Activated CD8-positive, alpha-beta memory T cell treated with anti-CD3 and anti-CD28 coated beads, Interleukin-2, amount 10 ng/mL, durations not matched to agents 7 days and 5 days (primary cell): Measurements from ENCODE around the gene TTC9B. TPM values are rescaled to one million over a fixed set of nuclear protein-coding genes. Genes with fewer than 3 reads are reported as not detected.

Experiments used
- ATAC-seq: fragments of 150-1000 bp; cut with Tn5 transposase; one replicate; pipeline ENCODE4 v1.10.0; 2021; ENCODE audit warnings: moderate library complexity
- CTCF ChIA-PET: fragments of 350-600 bp; sonication (Branson Sonifier 250); formaldehyde crosslinking; loops from one replicate; lab custom pipeline; 2021; ENCODE audit warnings: antibody characterized with exemption; lab: Charles Lee
- DNase-seq: peaks from one replicate; pipeline ENCODE4 v3.0.0-alpha.2; 2020
- H3K27ac Mint-ChIP-seq: one replicate; pipeline ENCODE4 v1.8.0; 2021; ENCODE audit warnings: mild to moderate bottlenecking, mixed read lengths
- H3K27me3 Mint-ChIP-seq: one replicate; pipeline ENCODE4 v1.8.0; 2021; ENCODE audit warnings: mixed read lengths
- H3K36me3 Mint-ChIP-seq: one replicate; pipeline ENCODE4 v1.8.0; 2021; ENCODE audit warnings: mild to moderate bottlenecking, mixed read lengths
- H3K4me1 Mint-ChIP-seq: one replicate; pipeline ENCODE4 v1.8.0; 2021; ENCODE audit warnings: mixed read lengths
- H3K4me3 Mint-ChIP-seq: one replicate; pipeline ENCODE4 v1.8.0; 2021; ENCODE audit warnings: mild to moderate bottlenecking, moderate library complexity, mixed read lengths
- H3K9me3 Mint-ChIP-seq: one replicate; pipeline ENCODE4 v1.8.0; 2022; ENCODE audit warnings: low read depth, mixed read lengths
- total RNA-seq, 2 experiments: library from RNA; stranded (reverse); gene quantifications; one replicate each; pipeline ENCODE4 v1.2.3, GENCODE V29; 2021

Gene TTC9B
- total RNA-seq, 2 experiments from 2014 or later = not detected

GRCh38 chr19:40233811-40234389 lies 15.7 kb upstream of the TTC9B start:
- ATAC-seq = no peak
- CTCF ChIA-PET = no interaction called here

GRCh38 chr19:40232949-40233810 lies 15.0 kb upstream of the TTC9B start:
- CTCF ChIA-PET = no interaction called here
- ATAC-seq (no peak), DNase-seq (no peak)
- no peak overlapping the region for H3K4me3 Mint-ChIP-seq
- H3K9me3 Mint-ChIP-seq = no peaks in the 10 kb centered on the region
- peaks cover 6% of the 10 kb centered on the region for H3K36me3 Mint-ChIP-seq
- H3K27ac Mint-ChIP-seq = no peak overlapping the region
- H3K4me1 Mint-ChIP-seq = peaks cover 10% of the 10 kb centered on the region
- peaks cover 2% of the 10 kb centered on the region for H3K27me3 Mint-ChIP-seq

More at GRCh38 chr19:40233811-40234389, 15.7 kb upstream of the TTC9B start:
- no peak overlapping the region for H3K4me3 Mint-ChIP-seq
- no peak overlapping the region for H3K27ac Mint-ChIP-seq
- H3K36me3 Mint-ChIP-seq = peaks cover 8% of the 10 kb centered on the region
- no peaks in the 10 kb centered on the region for H3K27me3 Mint-ChIP-seq
- H3K4me1 Mint-ChIP-seq = peaks cover 10% of the 10 kb centered on the region
- no peaks in the 10 kb centered on the region for H3K9me3 Mint-ChIP-seq
- DNase-seq = no peak

DNA sequence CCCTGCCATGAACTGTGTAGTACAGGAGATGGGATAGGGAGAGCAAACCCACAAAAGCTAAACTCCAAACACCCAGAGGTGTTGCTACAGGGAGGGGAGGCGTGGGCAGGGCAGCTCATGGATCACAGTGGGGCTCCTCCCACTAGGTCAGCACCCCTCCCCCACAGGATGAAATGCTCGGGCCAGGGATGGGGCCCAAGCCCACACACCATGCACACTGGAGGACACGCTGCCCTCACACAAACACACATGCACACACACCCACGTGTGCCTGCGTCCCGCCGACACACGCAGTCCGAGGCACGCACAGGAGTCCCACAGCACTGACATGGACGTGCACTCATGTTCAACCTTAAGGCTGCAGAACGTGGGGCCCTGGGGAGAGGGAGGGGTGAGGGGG lies 14.3 kb upstream of the TTC9B start:
- ATAC-seq (no peak), DNase-seq (no peak)
- peaks cover 3% of the 10 kb centered on the region for H3K36me3 Mint-ChIP-seq
- CTCF ChIA-PET = no interaction called here
- H3K4me1 Mint-ChIP-seq = peaks cover 10% of the 10 kb centered on the region
- no peaks in the 10 kb centered on the region for H3K9me3 Mint-ChIP-seq
- H3K27me3 Mint-ChIP-seq = peaks cover 9% of the 10 kb centered on the region
- H3K27ac Mint-ChIP-seq = no peak overlapping the region
- no peak overlapping the region for H3K4me3 Mint-ChIP-seq

GRCh38 chr19:40231544-40232424 lies 13.6 kb upstream of the TTC9B start:
- DNase-seq (no peak), ATAC-seq (no peak)
- Mint-ChIP-seq H3K36me3 (peaks cover under 1% of the 10 kb centered on the region), H3K4me3 (no peak overlapping the region), H3K9me3 (no peaks in the 10 kb centered on the region), H3K4me1 (peaks cover 10% of the 10 kb centered on the region), H3K27ac (no peak overlapping the region), H3K27me3 (peaks cover 16% of the 10 kb centered on the region)
- CTCF ChIA-PET = no interaction called here

DNA sequence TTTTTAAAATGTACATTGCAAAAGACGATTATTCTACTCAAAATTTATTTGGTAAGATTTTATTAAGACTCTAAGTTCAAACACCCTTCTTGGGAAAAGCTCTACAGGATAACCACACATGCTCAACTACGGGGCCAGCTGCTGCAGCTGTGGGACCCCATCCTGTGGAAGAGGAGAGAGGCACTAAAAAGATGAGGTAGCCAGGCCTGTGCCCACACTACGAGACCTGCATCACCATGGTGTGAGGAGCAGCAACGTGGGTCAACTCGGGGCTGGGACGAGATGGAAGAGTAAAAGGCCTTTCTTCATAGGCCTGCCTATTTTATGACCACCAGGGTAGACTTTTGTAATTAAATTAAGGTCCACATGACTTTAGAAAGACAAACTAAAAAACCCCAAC lies 12.9 kb upstream of the TTC9B start:
- Mint-ChIP-seq H3K27ac (no peak overlapping the region), H3K4me1 (peaks cover 13% of the 10 kb centered on the region), H3K36me3 (no peaks in the 10 kb centered on the region), H3K4me3 (no peak overlapping the region), H3K9me3 (no peaks in the 10 kb centered on the region), H3K27me3 (peaks cover 22% of the 10 kb centered on the region)
- DNase-seq = no peak
- no peak for ATAC-seq
- CTCF ChIA-PET = no interaction called here

DNA sequence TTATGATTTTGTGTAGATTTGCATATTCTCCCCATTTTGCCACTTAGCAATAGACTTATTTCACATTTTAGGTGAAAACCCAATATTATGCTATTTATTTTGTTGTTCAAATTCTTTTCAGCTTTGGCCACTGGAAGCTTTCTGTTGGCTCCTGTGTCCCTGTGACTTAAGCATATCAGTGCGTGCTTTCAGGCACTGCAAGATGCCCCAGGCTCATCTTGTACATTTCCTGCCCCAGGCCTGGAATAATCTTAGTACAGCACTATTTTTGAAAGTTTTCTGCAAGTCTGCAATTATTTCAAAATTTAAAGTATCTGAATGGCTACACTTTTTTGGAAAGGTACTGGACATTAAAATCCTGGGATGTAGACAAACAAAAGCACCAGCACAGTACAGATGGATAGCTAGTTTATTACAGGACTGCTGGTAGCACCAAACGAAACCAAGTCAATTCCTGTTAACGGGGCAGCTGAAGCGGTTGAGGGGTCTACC lies 11.8 kb upstream of the TTC9B start:
- CTCF ChIA-PET = no interaction called here
- Mint-ChIP-seq H3K4me1 (peaks cover 18% of the 10 kb centered on the region), H3K27ac (no peak overlapping the region)

DNA sequence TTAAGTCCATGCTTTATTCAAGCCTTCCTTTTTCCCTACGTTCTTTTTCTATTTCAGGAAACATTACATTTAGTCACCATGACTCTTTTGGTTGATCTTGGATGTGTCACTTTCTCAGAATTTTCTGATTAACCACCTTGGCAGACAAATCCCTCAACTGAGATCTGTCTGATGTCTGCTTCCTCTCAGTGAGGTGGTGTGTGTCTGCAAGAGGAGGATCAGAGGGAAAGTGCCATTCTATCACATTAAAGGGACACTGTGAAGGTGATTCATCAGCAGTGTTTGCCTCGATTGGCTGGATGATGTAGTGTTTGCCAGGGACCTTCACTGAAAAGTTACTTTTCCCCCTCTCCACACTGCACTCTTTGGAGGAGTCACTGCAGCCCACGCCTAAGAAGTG lies 11.3 kb upstream of the TTC9B start:
- DNase-seq = no peak
- CTCF ChIA-PET = no interaction called here
- Mint-ChIP-seq H3K4me3 (no peak overlapping the region), H3K36me3 (peaks cover 2% of the 10 kb centered on the region), H3K4me1 (peaks cover 18% of the 10 kb centered on the region), H3K27ac (no peak overlapping the region), H3K9me3 (no peaks in the 10 kb centered on the region), H3K27me3 (peaks cover 38% of the 10 kb centered on the region)
- ATAC-seq = no peak

More for the DNA sequence above, 11.8 kb upstream of the TTC9B start:
- no peak overlapping the region for H3K4me3 Mint-ChIP-seq
- ATAC-seq = no peak
- no peaks in the 10 kb centered on the region for H3K9me3 Mint-ChIP-seq
- H3K36me3 Mint-ChIP-seq = peaks cover 2% of the 10 kb centered on the region
- no peak for DNase-seq
- peaks cover 33% of the 10 kb centered on the region for H3K27me3 Mint-ChIP-seq

GRCh38 chr19:40228863-40229262 lies 10.7 kb upstream of the TTC9B start:
- H3K4me1 Mint-ChIP-seq = peaks cover 18% of the 10 kb centered on the region
- no peaks in the 10 kb centered on the region for H3K9me3 Mint-ChIP-seq
- H3K36me3 Mint-ChIP-seq = peaks cover 2% of the 10 kb centered on the region
- H3K4me3 Mint-ChIP-seq = no peak overlapping the region
- H3K27ac Mint-ChIP-seq = no peak overlapping the region
- CTCF ChIA-PET = interaction anchor here (2.4 kb wide), 1 partner anchor 11 kb away, joined by 11 read pairs; the partner anchor contains the start of gene TTC9B
- H3K27me3 Mint-ChIP-seq = peaks cover 44% of the 10 kb centered on the region
- ATAC-seq (no peak), DNase-seq (no peak)

DNA sequence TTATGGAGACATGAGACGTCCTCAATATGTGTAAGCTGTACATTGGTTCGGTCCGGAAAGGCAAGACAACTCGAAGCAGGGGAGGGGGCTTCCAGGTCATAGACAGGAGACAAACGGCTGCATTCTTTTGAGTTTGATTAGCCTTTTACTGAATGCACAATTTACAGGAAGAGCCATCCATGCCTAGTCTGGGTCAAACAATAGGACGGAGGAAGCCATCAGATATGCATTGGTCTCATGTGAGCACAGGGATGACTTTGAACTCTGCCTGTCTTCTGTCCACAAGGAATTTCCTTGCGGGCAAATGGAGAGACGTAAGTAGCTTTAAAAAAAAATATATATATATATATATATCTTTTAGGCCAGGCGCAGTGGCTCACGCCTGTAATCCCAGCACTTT lies 10.2 kb upstream of the TTC9B start:
- H3K4me1 Mint-ChIP-seq = peaks cover 18% of the 10 kb centered on the region
- H3K9me3 Mint-ChIP-seq = no peaks in the 10 kb centered on the region
- no peak overlapping the region for H3K27ac Mint-ChIP-seq
- peaks cover 46% of the 10 kb centered on the region for H3K27me3 Mint-ChIP-seq
- CTCF ChIA-PET = interaction anchor here (2.4 kb wide), 1 partner anchor 10 kb away, joined by 11 read pairs; the partner anchor contains the start of gene TTC9B
- peaks cover 2% of the 10 kb centered on the region for H3K36me3 Mint-ChIP-seq
- no peak for DNase-seq
- H3K4me3 Mint-ChIP-seq = no peak overlapping the region
- no peak for ATAC-seq

DNA sequence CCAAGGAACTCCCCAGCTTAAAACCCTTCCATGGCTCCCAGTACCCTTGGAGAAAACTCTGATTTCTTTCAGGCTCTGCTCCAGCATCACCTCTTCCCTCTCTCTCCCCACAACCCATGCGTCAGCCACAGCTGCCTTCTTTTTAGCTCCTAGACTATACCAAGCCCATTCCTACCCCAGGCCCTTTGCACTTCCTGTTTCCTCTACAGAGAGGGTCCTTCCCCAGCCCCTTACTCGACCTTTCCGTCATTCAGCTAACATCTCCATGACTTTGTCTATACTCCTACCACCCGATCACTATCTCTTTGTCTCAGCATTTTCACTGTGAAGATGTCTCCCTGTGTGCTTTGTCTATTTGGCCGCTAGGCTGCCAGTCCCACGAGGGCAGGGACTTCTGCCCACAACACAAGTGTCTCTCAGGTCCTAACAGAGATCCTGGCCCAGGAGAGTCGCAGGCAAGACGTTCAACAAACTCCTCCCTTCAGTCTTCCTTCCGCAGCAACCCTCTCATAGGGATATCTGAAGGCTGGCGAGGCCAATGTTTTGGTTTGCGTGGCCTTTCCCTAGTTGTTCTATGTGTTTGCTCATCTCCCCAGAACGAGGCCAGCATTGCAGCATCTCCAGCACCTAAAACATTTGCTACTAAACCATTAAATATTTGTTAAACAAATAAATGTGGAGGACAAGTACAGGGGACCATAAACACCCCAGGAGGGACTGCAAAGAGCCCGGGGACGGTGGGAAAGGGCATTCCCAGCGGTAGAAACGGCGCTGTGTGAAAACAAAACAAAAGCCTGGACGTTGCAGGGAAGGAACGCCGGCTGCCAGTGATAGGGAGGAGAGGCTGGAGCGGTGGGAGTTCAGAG lies 7.5 kb upstream of the TTC9B start:
- Mint-ChIP-seq H3K9me3 (peaks cover 3% of the 10 kb centered on the region), H3K4me3 (no peak overlapping the region), H3K36me3 (peaks cover 4% of the 10 kb centered on the region), H3K27me3 (peaks cover 50% of the 10 kb centered on the region), H3K4me1 (peaks cover 21% of the 10 kb centered on the region), H3K27ac (no peak overlapping the region)
- DNase-seq (no peak), ATAC-seq (no peak)
- CTCF ChIA-PET = interaction anchor here (0.7 kb wide), 1 partner anchor 11 kb away, joined by 3 read pairs; no protein-coding TSS in a partner anchor

- no peak for ATAC-seq
- H3K9me3 Mint-ChIP-seq = peaks cover 3% of the 10 kb centered on the region
- no peak for DNase-seq
- no peak overlapping the region for H3K4me3 Mint-ChIP-seq
- H3K27me3 Mint-ChIP-seq = peaks cover 59% of the 10 kb centered on the region
- H3K27ac Mint-ChIP-seq = no peak overlapping the region
- H3K4me1 Mint-ChIP-seq = peaks cover 18% of the 10 kb centered on the region
- peaks cover 4% of the 10 kb centered on the region for H3K36me3 Mint-ChIP-seq
- CTCF ChIA-PET = interaction anchor here (0.7 kb wide), 1 partner anchor 12 kb away, joined by 3 read pairs; no protein-coding TSS in a partner anchor
Measured at GRCh38 chr19:40224342-40225150, 6.4 kb upstream of the TTC9B start.
